GM23338 (cell line): ENCODE measurements around the gene CYFIP1. TPM values are rescaled to one million over a fixed set of nuclear protein-coding genes. Genes with fewer than 3 reads are reported as not detected.

ENCODE experiments used
- CTCF ChIP-seq, 2 experiments: fragments of 200-600 bp in 1 of 2; sonication (generic) in 1 of 2; conservative IDR thresholded peaks; 2 replicates each; pipeline versions ENCODE4 v1.5.1 to v1.6.1; 2016 to 2017; ENCODE audit warnings: antibody characterized with exemption in 2 of 2, low read depth in 2 of 2, mild to moderate bottlenecking in 2 of 2, moderate library complexity in 1 of 2
- NANOG ChIP-seq: IDR thresholded peaks from 2 replicates; pipeline ENCODE4 v1.6.1; 2016; ENCODE audit warnings: antibody characterized with exemption, borderline replicate concordance
- STAT1 ChIP-seq: IDR thresholded peaks from one replicate; pipeline ENCODE4 v1.6.1; 2016; ENCODE audit warnings: antibody characterized with exemption; ENCODE audit not compliant: unreplicated experiment
- ZNF114 ChIP-seq: fragments of 250-450 bp; sonication (Bioruptor Pico); IDR thresholded peaks from 2 replicates; pipeline ENCODE4 v1.5.0; 2020; ENCODE audit warnings: mild to moderate bottlenecking, moderate library complexity
- ZNF331 ChIP-seq: fragments of 250-450 bp; sonication (Bioruptor Pico); IDR thresholded peaks from 2 replicates; pipeline ENCODE4 v1.5.0; 2020; ENCODE audit warnings: low read depth, mild to moderate bottlenecking, moderate library complexity
- ZNF462 ChIP-seq: fragments of 250-450 bp; sonication (Bioruptor Pico); IDR thresholded peaks from 2 replicates; pipeline ENCODE4 v1.5.0; 2020; ENCODE audit warnings: mild to moderate bottlenecking, moderate library complexity
- polyA plus RNA-seq: library from polyadenylated mRNA; unstranded; fragments of >200 nt; fragmentation: Nextera tagmentation; extraction: Ambion mirVana; gene quantifications from 2 replicates; pipeline ENCODE4 v1.2.1, GENCODE V29; 2016
- total RNA-seq: library from RNA; depleted of rRNA; stranded (reverse); fragments of >200 nt; shearing (Covaris generic); gene quantifications from 2 replicates; pipeline ENCODE4 v1.2.3, GENCODE V29; 2014
- TF ChIP-seq, protein P1 (sequence below): IDR thresholded peaks from 2 replicates; pipeline ENCODE4 v1.6.1; 2016; ENCODE audit warnings: antibody characterized with exemption

Gene CYFIP1
- total and polyA plus RNA-seq, 2 experiments from 2014 or later = 20.0 to 73.9 TPM

GRCh38 chr15:22881739-22882440 is 98.3 kb downstream of the CYFIP1 start (continued):
- TF ChIP-seq ZNF462 (CRISPR knock-in tag) = no peak
- TF ChIP-seq CTCF (conservative IDR thresholded peaks at IDR 0.05; ENCODE audit: low read depth in 2 of 2) = no peak
- TF ChIP-seq STAT1 = no peak
- TF ChIP-seq ZNF114 (CRISPR knock-in tag) = no peak
- TF ChIP-seq ZNF331 (CRISPR knock-in tag) = no peak
- TF ChIP-seq, protein P1, sequence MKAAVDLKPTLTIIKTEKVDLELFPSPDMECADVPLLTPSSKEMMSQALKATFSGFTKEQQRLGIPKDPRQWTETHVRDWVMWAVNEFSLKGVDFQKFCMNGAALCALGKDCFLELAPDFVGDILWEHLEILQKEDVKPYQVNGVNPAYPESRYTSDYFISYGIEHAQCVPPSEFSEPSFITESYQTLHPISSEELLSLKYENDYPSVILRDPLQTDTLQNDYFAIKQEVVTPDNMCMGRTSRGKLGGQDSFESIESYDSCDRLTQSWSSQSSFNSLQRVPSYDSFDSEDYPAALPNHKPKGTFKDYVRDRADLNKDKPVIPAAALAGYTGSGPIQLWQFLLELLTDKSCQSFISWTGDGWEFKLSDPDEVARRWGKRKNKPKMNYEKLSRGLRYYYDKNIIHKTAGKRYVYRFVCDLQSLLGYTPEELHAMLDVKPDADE = no peak
- no peak for TF ChIP-seq NANOG
